Activated CD4-positive, alpha-beta T cell treated with anti-CD3 and anti-CD28 coated beads, Interleukin-10, Interleukin-2, amounts not matched to agents 100 ng/mL and 50 ng/mL, durations not matched to agents 16 hours and 8 hours (primary cell): ENCODE results near the gene MAGEE2.
"Not testable (repeated sequence)": the region's sequence is repeated elsewhere in the genome, so short reads cannot be mapped to it uniquely, and the experiment has no call there.

Source experiments
- DNase-seq: peaks from one replicate; pipeline ENCODE4 v3.0.0-alpha.2; 2020

MAGEE2 gene, protein sequence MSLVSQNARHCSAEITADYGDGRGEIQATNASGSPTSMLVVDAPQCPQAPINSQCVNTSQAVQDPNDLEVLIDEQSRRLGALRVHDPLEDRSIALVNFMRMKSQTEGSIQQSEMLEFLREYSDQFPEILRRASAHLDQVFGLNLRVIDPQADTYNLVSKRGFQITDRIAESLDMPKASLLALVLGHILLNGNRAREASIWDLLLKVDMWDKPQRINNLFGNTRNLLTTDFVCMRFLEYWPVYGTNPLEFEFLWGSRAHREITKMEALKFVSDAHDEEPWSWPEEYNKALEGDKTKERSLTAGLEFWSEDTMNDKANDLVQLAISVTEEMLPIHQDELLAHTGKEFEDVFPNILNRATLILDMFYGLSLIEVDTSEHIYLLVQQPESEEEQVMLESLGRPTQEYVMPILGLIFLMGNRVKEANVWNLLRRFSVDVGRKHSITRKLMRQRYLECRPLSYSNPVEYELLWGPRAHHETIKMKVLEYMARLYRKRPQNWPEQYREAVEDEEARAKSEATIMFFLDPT

DNA sequence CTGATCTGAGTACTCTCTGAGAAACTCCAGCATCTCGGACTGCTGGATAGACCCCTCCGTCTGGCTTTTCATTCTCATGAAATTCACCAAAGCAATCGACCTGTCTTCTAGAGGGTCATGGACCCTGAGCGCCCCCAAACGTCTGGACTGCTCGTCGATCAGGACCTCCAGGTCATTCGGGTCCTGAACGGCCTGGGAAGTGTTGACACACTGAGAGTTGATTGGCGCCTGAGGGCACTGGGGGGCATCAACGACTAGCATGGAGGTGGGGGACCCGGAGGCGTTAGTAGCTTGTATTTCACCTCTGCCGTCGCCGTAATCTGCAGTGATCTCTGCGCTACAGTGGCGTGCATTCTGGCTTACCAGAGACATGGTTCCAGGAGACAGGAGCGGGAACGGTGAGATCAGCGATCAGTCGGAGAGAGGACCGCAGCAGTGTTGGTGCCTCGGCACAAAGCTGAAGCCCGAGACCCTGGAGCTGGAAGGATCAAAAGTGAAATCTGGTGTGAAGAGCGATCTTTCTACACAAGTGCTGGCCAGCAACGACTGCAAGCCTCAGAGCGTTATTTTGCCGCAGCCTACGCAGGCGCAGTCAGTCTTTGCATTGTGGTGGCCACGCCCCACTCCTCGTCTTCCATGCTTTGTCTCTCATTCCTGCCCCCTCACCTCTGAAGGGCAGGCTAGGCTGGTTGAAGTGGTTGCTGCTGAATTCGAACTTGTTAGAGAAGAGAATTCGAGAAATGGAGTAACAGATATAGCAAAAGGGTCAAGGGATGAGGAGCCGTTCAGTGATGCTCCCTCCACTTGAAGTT, at the start of gene MAGEE2:
Gene MAGEE2 (minus strand): TSS at position 575 of the 812 bp plus-strand sequence. CDS start 203 bp downstream, at position 372.
- no peak for DNase-seq

DNA sequence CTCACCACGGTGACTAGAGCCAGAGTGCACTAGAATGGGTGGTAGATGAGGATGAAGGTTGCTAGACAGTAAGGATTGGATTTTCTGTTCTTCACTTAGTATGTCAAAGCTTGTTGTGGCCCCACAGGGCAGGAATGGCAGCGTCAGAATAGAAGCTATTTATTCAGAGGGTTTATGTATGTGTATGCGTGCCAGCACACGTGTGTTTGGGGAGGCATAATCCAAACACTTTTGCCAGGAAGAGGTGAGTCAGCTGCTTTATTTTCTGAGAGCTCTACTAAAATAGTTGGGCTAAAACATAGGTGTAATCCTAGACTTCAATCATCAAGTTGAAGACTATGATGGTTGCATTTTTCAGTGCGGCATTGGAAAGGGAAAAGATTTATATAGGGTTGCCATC, 1.2 kb upstream of the MAGEE2 start:
- no peak for DNase-seq

DNA sequence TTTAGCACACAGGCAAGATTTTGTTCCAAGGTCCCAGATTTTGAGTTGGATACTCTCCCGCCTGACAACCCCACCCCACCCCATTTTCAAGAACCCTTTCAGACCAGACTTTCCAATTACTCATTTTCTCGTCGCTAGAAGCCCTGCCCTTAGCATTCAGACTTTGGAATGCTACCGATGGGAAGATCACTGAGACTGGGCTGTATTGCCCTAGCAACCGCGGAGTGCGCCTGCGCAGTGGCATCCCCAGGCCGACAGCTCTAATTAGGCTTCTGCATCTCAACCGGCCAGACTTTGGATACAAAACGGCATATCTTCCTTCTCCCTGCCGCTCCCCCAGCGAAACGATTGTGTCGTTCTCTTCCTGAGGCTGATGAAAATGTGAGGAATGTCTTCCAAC, 3.4 kb downstream of the MAGEE2 start:
- DNase-seq: no peak

DNA sequence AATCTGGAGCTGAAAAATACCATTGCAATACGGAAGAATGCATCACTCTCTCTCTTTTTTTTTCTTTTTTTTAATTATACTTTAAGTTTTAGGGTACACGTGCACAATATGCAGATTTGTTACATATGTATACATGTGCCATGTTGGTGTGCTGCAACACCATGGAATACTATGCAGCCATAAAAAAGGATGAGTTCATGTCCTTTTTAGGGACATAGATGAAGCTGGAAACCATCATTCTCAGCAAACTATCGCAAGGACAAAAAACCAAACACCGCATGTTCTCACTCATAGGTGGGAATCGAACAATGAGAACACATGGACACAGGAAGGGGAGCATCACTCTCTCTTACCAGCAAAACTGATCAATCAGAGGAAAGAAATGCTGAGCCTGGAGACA, 17.0 kb downstream of the MAGEE2 start:
- not testable (repeated sequence) for DNase-seq

DNA sequence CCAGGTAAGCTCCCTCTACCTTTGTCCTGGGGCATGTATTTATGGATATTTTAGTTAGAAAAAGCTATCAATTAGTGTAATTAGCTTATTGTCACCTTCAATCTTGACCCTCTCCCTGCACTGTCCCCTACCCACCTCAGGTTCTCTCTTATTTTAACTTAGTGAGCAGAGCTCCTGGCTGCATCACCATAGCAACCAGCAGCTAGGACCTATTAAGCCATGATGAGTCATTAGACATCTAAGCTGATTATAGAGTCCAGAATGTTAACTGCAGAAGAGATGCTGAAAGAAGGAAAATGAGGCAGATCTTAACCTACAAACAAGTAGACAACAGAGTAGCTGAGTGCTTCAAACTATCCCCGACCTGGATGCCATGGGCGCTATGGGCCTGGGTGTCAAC, 36.6 kb downstream of the MAGEE2 start:
- DNase-seq: no peak

DNA sequence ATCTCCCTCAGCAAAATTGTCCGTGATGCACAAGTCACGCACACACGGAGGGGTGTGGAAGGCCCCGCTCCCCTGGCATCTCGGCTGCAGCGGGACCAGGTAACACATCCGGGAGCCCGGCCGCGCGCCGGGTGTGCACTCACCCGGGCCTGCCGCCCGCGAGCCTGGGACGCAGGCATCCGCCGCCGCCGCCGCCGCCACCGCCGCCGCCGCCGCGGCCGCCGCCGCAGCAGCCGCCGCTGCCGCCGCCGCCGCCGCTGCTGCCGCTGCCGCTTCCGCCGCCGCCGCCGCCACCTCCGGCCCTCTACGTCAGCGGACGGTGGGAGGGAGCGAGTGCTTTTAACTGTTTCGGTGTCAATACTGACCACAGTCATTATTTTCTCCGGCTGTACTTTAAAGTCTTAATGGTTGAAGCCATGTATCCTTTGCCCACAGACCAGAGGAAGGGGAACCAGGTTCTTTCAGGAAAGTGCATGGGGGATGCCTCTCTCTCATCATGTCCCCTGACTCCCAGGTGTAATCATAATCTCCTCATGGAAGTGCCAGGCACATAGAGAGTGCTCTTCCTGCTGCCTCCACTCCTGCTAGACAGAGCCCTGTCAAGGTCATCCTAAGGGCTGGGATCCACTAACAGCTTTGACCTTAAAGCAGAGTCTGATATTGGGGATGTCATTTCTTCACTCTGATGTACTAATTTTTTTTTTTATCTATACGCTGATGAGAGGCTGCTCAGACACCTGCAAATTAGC, 38.0 kb downstream of the MAGEE2 start:
- peak; percentile 21 for DNase-seq
